ENCODE measurements around the gene C14orf180.
"Not testable (repeated sequence)": the region's sequence is repeated elsewhere in the genome, so short reads cannot be mapped to it uniquely, and the experiment has no call there.

Gene C14orf180

DNA sequence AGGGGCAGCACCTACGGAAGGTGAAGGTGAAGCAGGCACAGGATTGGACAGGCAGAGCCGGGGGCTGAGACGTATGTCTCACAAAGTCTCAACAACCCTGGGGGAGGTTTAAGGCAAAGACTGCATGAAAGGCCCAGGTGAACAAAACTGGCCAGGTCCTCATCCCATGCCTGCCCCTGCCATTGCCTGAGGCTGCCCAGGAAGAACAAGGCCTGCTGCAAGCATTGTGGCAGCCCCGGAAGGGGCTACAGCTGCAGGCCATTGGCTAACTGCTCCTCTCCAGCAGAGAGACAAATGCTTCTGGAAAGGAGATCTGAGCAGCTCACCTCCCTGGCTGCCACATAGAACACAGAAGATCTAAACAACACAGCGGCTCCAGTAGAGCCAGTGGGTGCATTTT, 45.4 kb downstream of the C14orf180 start:
- no peak overlapping the region for H3K4me3 ChIP-seq (ENCODE audit: low read depth, low read length)
- H3K36me3 ChIP-seq (ENCODE audit: control insufficient read depth, insufficient read depth, low read length) = no peaks in the 10 kb centered on the region
- no peaks in the 10 kb centered on the region for H3K9me3 ChIP-seq (ENCODE audit: control insufficient read depth, insufficient read depth, low read length)
- no peaks in the 10 kb centered on the region for H3K27me3 ChIP-seq (ENCODE audit: control insufficient read depth, insufficient read depth, low read length)
- no peak overlapping the region for H3K9ac ChIP-seq (ENCODE audit: low read depth, low read length)
- no peaks in the 10 kb centered on the region for H3K4me1 ChIP-seq (ENCODE audit: control insufficient read depth, insufficient read depth, low read length)

DNA sequence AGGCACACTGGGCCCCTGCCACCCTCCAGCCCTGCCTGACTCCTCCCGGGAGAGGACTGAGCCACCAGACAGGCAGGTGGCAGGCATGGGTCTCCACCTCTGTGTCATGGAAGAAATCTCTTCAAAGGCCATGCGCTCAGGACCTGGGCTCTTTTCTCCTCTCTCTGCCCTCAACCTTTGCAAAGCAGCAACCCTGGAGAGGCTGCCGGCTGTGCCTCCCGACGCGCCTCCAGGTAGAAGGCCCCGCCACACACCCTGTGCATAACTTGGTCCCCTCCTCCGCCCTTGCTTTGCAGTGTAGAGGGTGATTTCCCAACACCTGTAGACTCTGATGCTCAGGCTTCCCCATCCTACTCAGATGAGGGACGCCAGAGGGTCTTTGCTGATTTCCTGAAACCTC, 53.2 kb downstream of the C14orf180 start:
- Histone ChIP-seq H3K36me3 (ENCODE audit: control insufficient read depth, insufficient read depth, low read length) (no peaks in the 10 kb centered on the region), H3K4me3 (ENCODE audit: low read depth, low read length) (no peak overlapping the region), H3K9ac (ENCODE audit: low read depth, low read length) (no peak overlapping the region), H3K27me3 (ENCODE audit: control insufficient read depth, insufficient read depth, low read length) (no peaks in the 10 kb centered on the region), H3K9me3 (ENCODE audit: control insufficient read depth, insufficient read depth, low read length) (no peaks in the 10 kb centered on the region), H3K4me1 (ENCODE audit: control insufficient read depth, insufficient read depth, low read length) (no peaks in the 10 kb centered on the region)

DNA sequence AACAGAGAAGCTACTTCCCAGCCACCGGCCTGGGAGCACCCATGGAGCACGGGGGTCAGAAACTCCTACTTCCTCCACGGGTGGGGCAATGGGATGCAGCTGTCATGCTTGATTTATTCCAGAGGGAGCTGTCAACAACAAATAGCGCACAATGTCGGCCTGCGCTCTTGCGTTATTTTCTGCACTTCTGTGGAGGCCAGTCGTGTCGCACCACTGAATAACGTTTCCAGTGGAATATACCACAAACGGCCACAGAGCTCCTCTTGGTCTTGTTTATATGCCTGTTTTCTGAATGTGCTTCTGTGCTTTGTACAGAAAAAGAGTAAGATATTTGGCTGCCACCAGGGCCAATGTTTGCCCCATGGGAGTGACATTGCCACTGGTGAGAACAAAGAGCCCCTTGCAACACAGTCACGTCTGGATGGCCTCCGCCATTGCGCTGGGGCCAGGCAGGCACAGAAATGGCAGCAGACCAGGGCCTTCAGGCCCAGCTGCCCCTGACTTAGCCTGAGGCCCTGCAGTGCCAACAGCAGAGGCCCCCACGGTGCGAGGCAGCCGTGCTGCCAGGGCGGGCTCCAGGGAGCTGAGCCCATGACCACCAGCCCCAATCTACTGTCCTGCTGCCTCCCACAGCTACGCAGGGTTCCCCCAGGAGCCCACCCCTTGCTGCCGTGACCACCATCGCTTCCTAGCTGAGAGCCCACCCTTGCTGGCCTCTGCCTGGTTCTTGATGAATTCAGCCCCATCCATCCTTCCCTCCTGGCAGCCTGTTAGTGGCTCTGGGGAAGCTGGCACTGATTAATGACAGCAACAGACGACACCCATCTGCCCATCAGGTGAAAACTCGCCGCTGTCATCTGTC, 53.9 kb downstream of the C14orf180 start:
- no peak overlapping the region for H3K9ac ChIP-seq (ENCODE audit: low read depth, low read length)
- H3K4me1 ChIP-seq (ENCODE audit: control insufficient read depth, insufficient read depth, low read length) = no peaks in the 10 kb centered on the region
- no peak overlapping the region for H3K4me3 ChIP-seq (ENCODE audit: low read depth, low read length)
- H3K36me3 ChIP-seq (ENCODE audit: control insufficient read depth, insufficient read depth, low read length) = no peaks in the 10 kb centered on the region
- H3K9me3 ChIP-seq (ENCODE audit: control insufficient read depth, insufficient read depth, low read length) = no peaks in the 10 kb centered on the region
- H3K27me3 ChIP-seq (ENCODE audit: control insufficient read depth, insufficient read depth, low read length) = no peaks in the 10 kb centered on the region

DNA sequence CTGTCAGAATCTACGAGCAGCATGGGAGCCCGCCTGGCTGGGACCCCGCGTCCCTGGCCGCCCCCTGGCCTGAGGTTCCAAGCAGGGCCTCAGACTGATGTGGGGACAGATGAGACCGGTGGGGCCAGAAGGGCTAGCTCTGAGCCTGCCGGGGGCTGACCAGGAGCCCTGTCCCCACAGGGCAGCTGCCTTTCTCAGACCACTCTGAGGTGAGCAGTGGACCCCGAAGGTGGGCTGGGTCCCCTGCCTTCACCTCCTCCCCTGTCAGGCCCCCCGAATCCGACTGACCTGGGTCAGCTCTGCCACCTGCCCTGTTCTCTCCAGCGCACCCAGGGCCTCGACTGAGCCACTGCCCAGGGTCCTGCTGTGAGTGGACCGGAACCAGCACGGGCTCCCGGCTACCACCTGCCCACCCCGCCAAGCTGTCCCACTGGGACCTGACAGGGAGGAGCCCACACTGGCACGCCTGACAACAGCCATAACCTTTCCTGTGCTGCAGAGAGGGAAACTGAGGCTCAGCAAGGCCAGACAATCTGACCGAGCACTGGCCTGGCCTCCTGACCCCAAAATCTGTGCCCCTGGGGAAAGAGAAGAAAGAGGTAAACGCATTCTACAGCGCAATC, 54.7 kb downstream of the C14orf180 start:
- Histone ChIP-seq H3K4me1 (ENCODE audit: control insufficient read depth, insufficient read depth, low read length) (no peaks in the 10 kb centered on the region), H3K4me3 (ENCODE audit: low read depth, low read length) (no peak overlapping the region), H3K27me3 (ENCODE audit: control insufficient read depth, insufficient read depth, low read length) (no peaks in the 10 kb centered on the region), H3K36me3 (ENCODE audit: control insufficient read depth, insufficient read depth, low read length) (no peaks in the 10 kb centered on the region), H3K9ac (ENCODE audit: low read depth, low read length) (no peak overlapping the region), H3K9me3 (ENCODE audit: control insufficient read depth, insufficient read depth, low read length) (no peaks in the 10 kb centered on the region)

DNA sequence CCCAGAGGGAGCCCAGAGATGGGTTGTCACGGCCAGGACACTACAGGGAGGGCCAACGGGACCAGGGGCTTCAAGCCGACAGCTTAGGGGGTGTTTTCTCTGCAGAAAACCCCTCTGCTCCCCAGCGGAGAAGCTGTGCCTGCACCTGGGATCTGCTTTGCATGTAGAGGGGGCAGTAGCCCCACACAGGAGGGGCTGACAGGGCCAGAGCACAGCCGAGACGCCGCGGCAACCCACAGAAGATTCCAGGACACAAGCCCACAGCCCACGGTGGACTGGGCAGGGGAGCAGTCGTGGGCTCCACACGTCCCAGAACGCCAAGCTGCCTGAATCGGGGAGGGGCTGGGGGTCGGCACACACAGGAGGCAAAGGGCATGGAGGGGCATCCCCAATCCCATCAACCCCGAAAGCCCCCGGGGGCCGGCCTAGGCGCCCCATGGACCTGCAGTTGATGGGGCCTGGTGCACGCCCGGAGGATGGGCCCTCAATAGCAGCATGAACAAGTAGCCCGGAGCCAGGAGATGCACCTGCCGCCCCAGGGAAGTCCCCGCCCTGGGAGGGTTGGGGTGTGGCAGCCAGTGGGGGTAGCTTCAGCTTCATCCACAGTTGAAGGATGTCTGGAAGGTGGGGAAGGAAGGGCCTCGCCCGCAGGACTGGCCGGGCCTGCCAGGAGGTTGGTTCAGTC, 55.5 kb downstream of the C14orf180 start:
- H3K4me3 ChIP-seq (ENCODE audit: low read depth, low read length) = no peak overlapping the region
- no peak overlapping the region for H3K9ac ChIP-seq (ENCODE audit: low read depth, low read length)
- H3K36me3 ChIP-seq (ENCODE audit: control insufficient read depth, insufficient read depth, low read length) = no peaks in the 10 kb centered on the region
- no peaks in the 10 kb centered on the region for H3K9me3 ChIP-seq (ENCODE audit: control insufficient read depth, insufficient read depth, low read length)
- H3K4me1 ChIP-seq (ENCODE audit: control insufficient read depth, insufficient read depth, low read length) = no peaks in the 10 kb centered on the region
- H3K27me3 ChIP-seq (ENCODE audit: control insufficient read depth, insufficient read depth, low read length) = no peaks in the 10 kb centered on the region

DNA sequence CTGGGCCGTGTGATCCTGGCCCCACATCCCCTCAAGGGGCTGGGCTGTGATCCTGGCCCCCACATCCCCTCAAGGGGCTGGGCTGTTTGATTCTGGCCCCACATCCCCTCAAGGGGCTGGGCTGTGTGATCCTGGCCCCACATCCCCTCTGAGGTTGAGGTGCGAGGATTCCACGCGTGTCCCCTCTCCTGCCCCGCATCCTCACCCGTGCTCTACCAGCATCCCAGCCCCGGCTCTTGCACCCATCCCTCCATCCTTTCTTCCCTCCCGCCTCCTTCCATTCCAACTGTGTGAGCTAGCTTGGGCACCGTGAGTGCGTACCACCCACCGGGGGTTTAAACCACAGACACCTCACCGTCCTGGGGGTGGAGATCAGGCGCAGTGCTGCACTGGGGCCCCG, 56.2 kb downstream of the C14orf180 start:
- no peak overlapping the region for H3K9ac ChIP-seq (ENCODE audit: low read depth, low read length)
- H3K27me3 ChIP-seq (ENCODE audit: control insufficient read depth, insufficient read depth, low read length) = no peaks in the 10 kb centered on the region
- H3K4me1 ChIP-seq (ENCODE audit: control insufficient read depth, insufficient read depth, low read length) = no peaks in the 10 kb centered on the region
- no peaks in the 10 kb centered on the region for H3K36me3 ChIP-seq (ENCODE audit: control insufficient read depth, insufficient read depth, low read length)
- H3K9me3 ChIP-seq (ENCODE audit: control insufficient read depth, insufficient read depth, low read length) = no peaks in the 10 kb centered on the region
- no peak overlapping the region for H3K4me3 ChIP-seq (ENCODE audit: low read depth, low read length)

DNA sequence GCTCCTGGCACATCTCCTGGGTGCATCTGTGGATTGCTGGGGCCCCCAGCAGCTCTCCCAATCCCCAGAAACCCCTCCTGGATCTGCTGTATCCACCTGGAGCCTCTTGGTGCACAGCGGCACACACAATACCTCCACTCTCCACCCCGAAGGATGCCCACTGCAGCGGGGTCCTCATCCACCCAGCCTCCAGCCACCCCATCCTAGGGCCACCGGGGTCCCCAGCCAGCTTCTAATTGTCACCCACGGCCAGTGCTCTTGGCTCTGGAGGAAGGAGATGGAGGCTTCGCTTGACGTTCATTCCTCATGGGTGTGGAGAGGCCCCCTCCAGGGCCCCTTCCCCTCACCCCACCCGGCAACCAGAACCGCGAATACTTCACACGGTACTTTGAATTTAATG, 56.6 kb downstream of the C14orf180 start:
- H3K36me3 ChIP-seq (ENCODE audit: control insufficient read depth, insufficient read depth, low read length) = no peaks in the 10 kb centered on the region
- no peak overlapping the region for H3K9ac ChIP-seq (ENCODE audit: low read depth, low read length)
- no peaks in the 10 kb centered on the region for H3K27me3 ChIP-seq (ENCODE audit: control insufficient read depth, insufficient read depth, low read length)
- H3K9me3 ChIP-seq (ENCODE audit: control insufficient read depth, insufficient read depth, low read length) = no peaks in the 10 kb centered on the region
- H3K4me3 ChIP-seq (ENCODE audit: low read depth, low read length) = no peak overlapping the region
- no peaks in the 10 kb centered on the region for H3K4me1 ChIP-seq (ENCODE audit: control insufficient read depth, insufficient read depth, low read length)

DNA sequence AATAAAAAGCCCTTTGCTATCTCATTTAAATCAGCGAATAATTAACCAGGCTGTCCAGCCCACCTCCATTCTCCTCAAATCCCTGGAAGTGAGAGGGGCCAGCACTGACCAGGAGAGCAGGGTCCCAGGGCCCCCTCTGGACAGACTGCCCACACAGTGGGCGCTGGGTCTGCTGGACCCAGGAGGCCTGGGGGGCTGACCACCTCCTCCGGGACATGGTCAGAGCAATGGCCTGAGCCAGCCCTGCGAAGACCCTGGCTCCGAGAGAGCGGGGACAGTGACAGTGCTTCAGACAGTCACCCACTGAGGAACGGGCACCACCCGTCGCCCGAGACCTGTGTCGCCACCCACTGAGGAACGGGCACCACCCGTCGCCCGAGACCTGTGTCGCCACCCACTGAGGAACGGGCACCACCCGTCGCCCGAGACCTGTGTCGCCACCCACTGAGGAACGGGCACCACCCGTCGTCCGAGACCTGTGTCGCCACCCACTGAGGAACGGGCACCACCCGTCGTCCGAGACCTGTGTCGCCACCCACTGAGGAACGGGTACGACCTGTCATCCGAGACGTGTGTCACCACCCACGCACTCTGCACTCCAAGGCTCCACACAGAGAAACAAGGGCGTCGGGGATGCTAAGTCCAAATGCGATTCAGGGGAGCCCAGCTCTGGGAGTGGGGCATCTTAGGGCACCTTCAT, 57.4 kb downstream of the C14orf180 start:
- H3K4me3 ChIP-seq (ENCODE audit: low read depth, low read length); H3K36me3 ChIP-seq (ENCODE audit: control insufficient read depth, insufficient read depth, low read length); H3K27me3 ChIP-seq (ENCODE audit: control insufficient read depth, insufficient read depth, low read length); H3K9me3 ChIP-seq (ENCODE audit: control insufficient read depth, insufficient read depth, low read length); H3K9ac ChIP-seq (ENCODE audit: low read depth, low read length); H3K4me1 ChIP-seq (ENCODE audit: control insufficient read depth, insufficient read depth, low read length): not testable (repeated sequence)

DNA sequence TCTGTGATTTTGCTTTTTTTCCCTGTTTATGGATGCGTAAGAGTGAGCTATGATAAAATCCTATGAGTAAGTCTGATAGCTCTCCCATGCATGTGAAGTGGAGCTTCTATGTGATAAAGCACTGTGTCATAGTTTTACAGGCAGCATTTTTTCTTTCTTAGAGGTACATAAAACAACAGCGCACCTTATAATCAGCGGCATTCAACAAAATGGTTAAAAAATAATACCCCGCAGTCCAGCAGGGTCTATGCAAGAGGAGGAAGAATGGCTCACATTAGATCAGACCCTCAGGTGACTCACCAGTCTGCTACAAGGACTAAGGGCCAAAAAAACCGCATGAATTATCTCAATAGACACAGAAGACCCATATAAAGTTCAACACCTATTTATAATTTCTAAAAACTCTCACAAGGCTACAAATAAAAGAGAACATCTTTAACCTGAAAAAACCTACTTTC, 58.0 kb downstream of the C14orf180 start:
- Histone ChIP-seq H3K4me3 (ENCODE audit: low read depth, low read length) (no peak overlapping the region), H3K9ac (ENCODE audit: low read depth, low read length) (no peak overlapping the region), H3K9me3 (ENCODE audit: control insufficient read depth, insufficient read depth, low read length) (no peaks in the 10 kb centered on the region), H3K4me1 (ENCODE audit: control insufficient read depth, insufficient read depth, low read length) (no peaks in the 10 kb centered on the region), H3K27me3 (ENCODE audit: control insufficient read depth, insufficient read depth, low read length) (no peaks in the 10 kb centered on the region), H3K36me3 (ENCODE audit: control insufficient read depth, insufficient read depth, low read length) (no peaks in the 10 kb centered on the region)

DNA sequence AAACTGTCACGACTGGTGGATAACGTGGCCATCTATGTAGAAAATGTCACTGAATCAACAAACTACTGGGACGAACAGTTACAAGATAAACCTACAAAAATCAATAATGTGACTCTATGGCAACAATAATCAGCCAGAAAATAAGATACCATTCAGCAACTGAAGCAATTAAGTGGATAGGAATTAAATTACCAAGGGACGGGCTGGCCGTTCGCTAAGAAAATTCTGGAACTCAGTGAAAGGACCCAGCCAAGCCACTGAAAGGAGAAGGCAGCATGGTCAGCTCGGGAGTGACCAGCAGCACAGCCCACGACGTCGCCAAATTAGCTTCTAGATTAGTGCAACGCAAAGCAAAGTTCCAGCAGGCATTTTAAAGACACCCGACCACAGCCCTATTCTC, 58.6 kb downstream of the C14orf180 start:
- no peaks in the 10 kb centered on the region for H3K27me3 ChIP-seq (ENCODE audit: control insufficient read depth, insufficient read depth, low read length)
- no peaks in the 10 kb centered on the region for H3K9me3 ChIP-seq (ENCODE audit: control insufficient read depth, insufficient read depth, low read length)
- no peak overlapping the region for H3K9ac ChIP-seq (ENCODE audit: low read depth, low read length)
- no peaks in the 10 kb centered on the region for H3K4me1 ChIP-seq (ENCODE audit: control insufficient read depth, insufficient read depth, low read length)
- no peaks in the 10 kb centered on the region for H3K36me3 ChIP-seq (ENCODE audit: control insufficient read depth, insufficient read depth, low read length)
- H3K4me3 ChIP-seq (ENCODE audit: low read depth, low read length) = no peak overlapping the region

DNA sequence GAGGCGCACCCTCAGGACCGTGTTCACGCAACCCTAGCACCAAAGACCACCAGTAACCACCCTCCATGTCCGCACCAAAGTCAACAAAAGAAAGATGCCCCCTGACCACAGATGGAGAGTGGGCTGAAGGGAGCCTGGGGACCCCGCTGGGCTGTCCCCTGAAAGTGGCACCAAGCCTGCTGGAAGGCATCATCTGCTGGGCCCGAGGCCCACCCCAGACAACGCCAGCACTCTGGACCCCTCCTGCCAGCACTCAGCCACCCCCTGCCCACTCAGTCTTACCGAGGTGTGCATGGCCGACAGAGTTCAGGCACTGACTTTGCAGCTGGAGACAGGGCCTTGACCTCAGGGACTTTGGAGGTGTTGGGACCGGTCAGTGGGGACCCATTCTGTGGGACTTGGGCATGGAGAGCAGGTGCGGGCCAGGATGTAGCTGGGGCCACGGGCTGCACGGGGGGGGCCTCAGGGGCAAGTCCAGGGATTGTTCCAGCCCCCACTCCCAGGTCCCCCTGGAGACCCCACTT, 59.4 kb downstream of the C14orf180 start:
- Histone ChIP-seq H3K27me3 (ENCODE audit: control insufficient read depth, insufficient read depth, low read length) (no peaks in the 10 kb centered on the region), H3K4me3 (ENCODE audit: low read depth, low read length) (no peak overlapping the region), H3K9me3 (ENCODE audit: control insufficient read depth, insufficient read depth, low read length) (no peaks in the 10 kb centered on the region), H3K4me1 (ENCODE audit: control insufficient read depth, insufficient read depth, low read length) (no peaks in the 10 kb centered on the region), H3K36me3 (ENCODE audit: control insufficient read depth, insufficient read depth, low read length) (no peaks in the 10 kb centered on the region), H3K9ac (ENCODE audit: low read depth, low read length) (no peak overlapping the region)

Measured in iPS-15b (cell line).